Fibroblast of pulmonary artery (primary cell): ENCODE measurements around the gene FCRL5.

Source experiments
- DNase-seq: peaks from one replicate; pipeline ENCODE4 v3.0.0-alpha.2; 2010; ENCODE audit warnings: low read depth
- H3K4me3 ChIP-seq: replicated peaks from 2 replicates; pipeline ENCODE4 v1.5.1; 2011; ENCODE audit warnings: low read depth, mild to moderate bottlenecking, control low read depth, low read length, moderate library complexity
- CTCF ChIP-seq: IDR thresholded peaks from 2 replicates; pipeline ENCODE4 v1.5.1; 2011; ENCODE audit warnings: mild to moderate bottlenecking, control low read depth, low read length, inconsistent platforms; ENCODE audit errors: missing control alignments

FCRL5 gene

GRCh38 chr1:157483635-157484034 lies 68.7 kb downstream of the FCRL5 start:
- DNase-seq, result no peak
- H3K4me3 ChIP-seq, result no peak overlapping the region
- no peak for TF ChIP-seq CTCF

GRCh38 chr1:157482717-157483116 lies 69.6 kb downstream of the FCRL5 start:
- no peak overlapping the region for H3K4me3 ChIP-seq
- DNase-seq, result no peak
- TF ChIP-seq CTCF, result no peak

GRCh38 chr1:157482174-157482573 lies 70.1 kb downstream of the FCRL5 start:
- no peak overlapping the region for H3K4me3 ChIP-seq
- no peak for DNase-seq
- TF ChIP-seq CTCF, result no peak

- H3K4me3 ChIP-seq, result no peak overlapping the region
- no peak for TF ChIP-seq CTCF
- no peak for DNase-seq
Measured at GRCh38 chr1:157478030-157478429, 74.3 kb downstream of the FCRL5 start.

- no peak overlapping the region for H3K4me3 ChIP-seq
- TF ChIP-seq CTCF, result no peak
- DNase-seq, result no peak
Measured at GRCh38 chr1:157477419-157477818, 74.9 kb downstream of the FCRL5 start.

- H3K4me3 ChIP-seq, result no peak overlapping the region
- no peak for TF ChIP-seq CTCF
- DNase-seq, result no peak
Measured at GRCh38 chr1:157472959-157473358, 79.4 kb downstream of the FCRL5 start.

- no peak for DNase-seq
- no peak overlapping the region for H3K4me3 ChIP-seq
- TF ChIP-seq CTCF, result no peak
Measured at GRCh38 chr1:157472056-157472701, 80.1 kb downstream of the FCRL5 start.
